SK-N-SH treated with all-trans-retinoic acid at 6 μM for 48 hours (cell line): Measurements from ENCODE around the gene HOXC4.
A peak's percentile ranks its signal among the peaks of the same experiment; 100 is the strongest.

Experiments used
- ATAC-seq: fragments of 200-7000 bp; cut with Tn5 transposase; 3 replicates; pipeline ENCODE4 v1.9.1; 2020; ENCODE audit warnings: mild to moderate bottlenecking, moderate library complexity
- ARNTL ChIP-seq: fragments of 450-650 bp; formaldehyde crosslinking; IDR thresholded peaks from 2 replicates; pipeline ENCODE4 v1.5.0; 2020; ENCODE audit warnings: low read depth, mild to moderate bottlenecking, moderate library complexity, borderline replicate concordance
- BACH2 ChIP-seq: fragments of 250-450 bp; sonication (Bioruptor Pico); IDR thresholded peaks from 2 replicates; pipeline ENCODE4 v1.9.0; 2021; ENCODE audit warnings: mild to moderate bottlenecking, borderline replicate concordance
- CSDC2 ChIP-seq: fragments of 250-450 bp; sonication (Bioruptor Pico); IDR thresholded peaks from 2 replicates; pipeline ENCODE4 v1.5.0; 2020; ENCODE audit warnings: mild to moderate bottlenecking, moderate library complexity
- CSRNP3 ChIP-seq: fragments of 250-450 bp; sonication (Bioruptor Pico); IDR thresholded peaks from 2 replicates; pipeline ENCODE4 v1.5.1; 2021; ENCODE audit warnings: mild to moderate bottlenecking, moderate library complexity
- GLIS3 ChIP-seq: fragments of 250-450 bp; sonication (Bioruptor Pico); IDR thresholded peaks from 2 replicates; pipeline ENCODE4 v1.5.0; 2020; ENCODE audit warnings: mild to moderate bottlenecking, moderate library complexity
- ISL1 ChIP-seq: fragments of 250-450 bp; sonication (Bioruptor Pico); IDR thresholded peaks from 2 replicates; pipeline ENCODE4 v2.1.2; 2022; ENCODE audit warnings: mild to moderate bottlenecking, moderate library complexity
- POU6F1 ChIP-seq: fragments of 250-450 bp; sonication (Bioruptor Pico); IDR thresholded peaks from 2 replicates; pipeline ENCODE4 v1.8.0; 2021; ENCODE audit warnings: low read depth, mild to moderate bottlenecking, moderate library complexity, borderline replicate concordance
- PPARA ChIP-seq: fragments of 250-450 bp; sonication (Bioruptor Pico); IDR thresholded peaks from 2 replicates; pipeline ENCODE4 v1.5.0; 2020; ENCODE audit warnings: mild to moderate bottlenecking, borderline replicate concordance
- RARB ChIP-seq: fragments of 250-450 bp; sonication (Bioruptor Pico); IDR thresholded peaks from 2 replicates; pipeline ENCODE4 v1.8.0; 2021; ENCODE audit warnings: mild to moderate bottlenecking, moderate library complexity
- SNAI2 ChIP-seq: fragments of 250-450 bp; sonication (Bioruptor Pico); IDR thresholded peaks from 2 replicates; pipeline ENCODE4 v1.5.0; 2020; ENCODE audit warnings: mild to moderate bottlenecking, moderate library complexity
- TCF4 ChIP-seq: fragments of 250-450 bp; sonication (Bioruptor Pico); IDR thresholded peaks from 2 replicates; pipeline ENCODE4 v1.8.0; 2021; ENCODE audit warnings: mild to moderate bottlenecking, moderate library complexity, borderline replicate concordance
- TOX ChIP-seq: fragments of 250-450 bp; sonication (Bioruptor Pico); IDR thresholded peaks from 2 replicates; pipeline ENCODE4 v1.8.0; 2021; ENCODE audit warnings: mild to moderate bottlenecking, moderate library complexity, borderline replicate concordance
- TSHZ2 ChIP-seq: fragments of 250-450 bp; sonication (Bioruptor Pico); IDR thresholded peaks from 2 replicates; pipeline ENCODE4 v1.5.0; 2020; ENCODE audit warnings: mild to moderate bottlenecking, moderate library complexity
- ZC3H10 ChIP-seq: fragments of 250-450 bp; sonication (Bioruptor Pico); IDR thresholded peaks from 2 replicates; pipeline ENCODE4 v1.5.1; 2021; ENCODE audit warnings: mild to moderate bottlenecking, moderate library complexity
- ZFP3 ChIP-seq: fragments of 250-450 bp; sonication (Bioruptor Pico); IDR thresholded peaks from 2 replicates; pipeline ENCODE4 v1.5.0; 2020; ENCODE audit warnings: mild to moderate bottlenecking, moderate library complexity
- ZFP30 ChIP-seq: fragments of 450-650 bp; formaldehyde crosslinking; IDR thresholded peaks from 2 replicates; pipeline ENCODE4 v1.5.0; 2022; ENCODE audit warnings: mild to moderate bottlenecking, moderate library complexity
- ZNF565 ChIP-seq: fragments of 450-650 bp; formaldehyde crosslinking; conservative IDR thresholded peaks from 2 replicates; pipeline ENCODE4 v1.5.0; 2020; ENCODE audit warnings: low read depth, mild to moderate bottlenecking, moderate library complexity
- ZNF70 ChIP-seq: fragments of 450-650 bp; formaldehyde crosslinking; IDR thresholded peaks from 2 replicates; pipeline ENCODE4 v1.5.0; 2020; ENCODE audit warnings: mild to moderate bottlenecking, moderate library complexity
- ZNF8 ChIP-seq: fragments of 450-650 bp; formaldehyde crosslinking; IDR thresholded peaks from 2 replicates; pipeline ENCODE4 v1.5.0; 2020; ENCODE audit warnings: mild to moderate bottlenecking, moderate library complexity
- TF ChIP-seq, protein P1 (sequence below): fragments of 250-450 bp; sonication (Bioruptor Pico); IDR thresholded peaks from 2 replicates; pipeline ENCODE4 v1.8.0; 2020; ENCODE audit warnings: mild to moderate bottlenecking, moderate library complexity, borderline replicate concordance

Gene HOXC4

DNA sequence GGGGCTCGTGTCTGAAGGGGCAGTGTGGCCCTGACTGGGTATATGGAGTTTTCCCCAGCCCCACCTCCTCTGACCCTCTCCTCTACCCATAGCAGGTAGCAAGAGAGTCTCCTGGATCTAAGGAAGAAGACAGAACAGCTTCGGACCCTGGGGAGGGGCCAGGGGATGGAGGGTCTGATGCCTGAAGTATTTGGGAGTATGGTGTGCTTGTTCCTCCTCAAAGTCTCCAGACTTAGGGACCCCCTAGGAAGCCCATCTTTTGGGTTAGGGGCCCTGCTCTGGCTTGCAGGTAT, 45.4 kb upstream of the HOXC4 start:
- no peak for ATAC-seq
- TF ChIP-seq RARB (CRISPR knock-in tag) (no peak), TSHZ2 (CRISPR knock-in tag) (no peak), TCF4 (CRISPR knock-in tag) (no peak), CSDC2 (CRISPR knock-in tag) (no peak), PPARA (no peak), TOX (no peak), ARNTL (CRISPR knock-in tag) (no peak), CSRNP3 (CRISPR knock-in tag) (no peak), ZNF70 (CRISPR knock-in tag) (no peak), SNAI2 (CRISPR knock-in tag) (no peak), POU6F1 (no peak), ZNF8 (CRISPR knock-in tag) (no peak), ZC3H10 (no peak), ZFP3 (CRISPR knock-in tag) (no peak), GLIS3 (CRISPR knock-in tag) (no peak), ISL1 (CRISPR knock-in tag) (no peak), ZNF565 (CRISPR knock-in tag) (no peak), ZFP30 (CRISPR knock-in tag) (no peak), BACH2 (CRISPR knock-in tag) (no peak)
- TF ChIP-seq, protein P1, sequence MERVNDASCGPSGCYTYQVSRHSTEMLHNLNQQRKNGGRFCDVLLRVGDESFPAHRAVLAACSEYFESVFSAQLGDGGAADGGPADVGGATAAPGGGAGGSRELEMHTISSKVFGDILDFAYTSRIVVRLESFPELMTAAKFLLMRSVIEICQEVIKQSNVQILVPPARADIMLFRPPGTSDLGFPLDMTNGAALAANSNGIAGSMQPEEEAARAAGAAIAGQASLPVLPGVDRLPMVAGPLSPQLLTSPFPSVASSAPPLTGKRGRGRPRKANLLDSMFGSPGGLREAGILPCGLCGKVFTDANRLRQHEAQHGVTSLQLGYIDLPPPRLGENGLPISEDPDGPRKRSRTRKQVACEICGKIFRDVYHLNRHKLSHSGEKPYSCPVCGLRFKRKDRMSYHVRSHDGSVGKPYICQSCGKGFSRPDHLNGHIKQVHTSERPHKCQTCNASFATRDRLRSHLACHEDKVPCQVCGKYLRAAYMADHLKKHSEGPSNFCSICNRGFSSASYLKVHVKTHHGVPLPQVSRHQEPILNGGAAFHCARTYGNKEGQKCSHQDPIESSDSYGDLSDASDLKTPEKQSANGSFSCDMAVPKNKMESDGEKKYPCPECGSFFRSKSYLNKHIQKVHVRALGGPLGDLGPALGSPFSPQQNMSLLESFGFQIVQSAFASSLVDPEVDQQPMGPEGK (CRISPR knock-in tag), result no peak

GRCh38 chr12:54009171-54010052, 44.2 kb upstream of the HOXC4 start:
- no peak for TF ChIP-seq TCF4 (CRISPR knock-in tag)
- TF ChIP-seq ARNTL (CRISPR knock-in tag), result no peak
- ATAC-seq, result peak; percentile 47

- peak; percentile 8; the same call in 1 of the 3 replicates for ATAC-seq
- TF ChIP-seq POU6F1 (no peak), CSDC2 (CRISPR knock-in tag) (no peak), GLIS3 (CRISPR knock-in tag) (no peak), ZNF70 (CRISPR knock-in tag) (no peak), TCF4 (CRISPR knock-in tag) (no peak), ZNF565 (CRISPR knock-in tag) (no peak), TOX (no peak), RARB (CRISPR knock-in tag) (no peak), ZC3H10 (no peak), ZFP3 (CRISPR knock-in tag) (no peak), ISL1 (CRISPR knock-in tag) (no peak)
- TF ChIP-seq, protein P1 (CRISPR knock-in tag), result no peak
These were observed 43.3 kb upstream of the HOXC4 start for GRCh38 chr12:54010053-54010971.
